ENCODE measurements around the gene HSFX2.

GRCh38 chrX:149629730-149630387 lies 34.7 kb upstream of the HSFX2 start:
- TF ChIP-seq CTCF (IDR thresholded peaks at IDR 0.05) (no peak), POLR2A (IDR thresholded peaks at IDR 0.05) (no peak)

All from heart left ventricle (tissue), 13 donors.